Measurements from ENCODE around the gene GSK3A. TPM values are rescaled to one million over a fixed set of nuclear protein-coding genes. Genes with fewer than 3 reads are reported as not detected.

The GSK3A gene
- total RNA-seq, 2 donors from 2014 or later: 23.7 to 26.9 TPM

GRCh38 chr19:42246922-42247639 is 4.7 kb upstream of the GSK3A start:
- Histone ChIP-seq H3K36me3 (peaks cover 13% of the 10 kb centered on the region), H3K4me3 (no peak overlapping the region), H3K9me3 (no peaks in the 10 kb centered on the region), H3K27me3 (replicated peaks; ENCODE audit: insufficient read depth) (no peaks in the 10 kb centered on the region), H3K4me1 (ENCODE audit: control insufficient read depth in 1 of 2, low read depth in 2 of 2) (peaks cover 33 to 70% of the 10 kb centered on the region in 2 donors), H3K27ac (peak overlapping the region; percentile 61 to 95)
- ATAC-seq (ENCODE audit: insufficient number of reproducible peaks, low FRiP score, low read depth) (no peak), DNase-seq (ENCODE audit: low spot score) (no peak)
- TF ChIP-seq CTCF (IDR thresholded peaks at IDR 0.05): no peak

- Histone ChIP-seq H3K27me3 (replicated peaks; ENCODE audit: insufficient read depth) (no peaks in the 10 kb centered on the region), H3K4me3 (no peak overlapping the region), H3K9me3 (no peaks in the 10 kb centered on the region), H3K27ac (peak overlapping the region; percentile 61 to 95), H3K4me1 (ENCODE audit: control insufficient read depth in 1 of 2, low read depth in 2 of 2) (peaks cover 31 to 68% of the 10 kb centered on the region in 2 donors), H3K36me3 (peaks cover 13% of the 10 kb centered on the region)
- DNase-seq (ENCODE audit: low spot score) (peak; percentile 55), ATAC-seq (ENCODE audit: insufficient number of reproducible peaks, low FRiP score, low read depth) (no peak)
- TF ChIP-seq CTCF (IDR thresholded peaks at IDR 0.05): peak; percentile 60
These were observed 3.9 kb upstream of the GSK3A start for GRCh38 chr19:42246143-42246921.

GRCh38 chr19:42245231-42245630 is 2.8 kb upstream of the GSK3A start:
- TF ChIP-seq CTCF (IDR thresholded peaks at IDR 0.05): no peak
- Histone ChIP-seq H3K4me3 (peak overlapping the region; percentile 75), H3K9me3 (no peaks in the 10 kb centered on the region), H3K4me1 (ENCODE audit: control insufficient read depth in 1 of 2, low read depth in 2 of 2) (peaks cover 29 to 63% of the 10 kb centered on the region in 2 donors), H3K36me3 (peaks cover 13% of the 10 kb centered on the region), H3K27ac (peak overlapping the region; percentile 85 to 95), H3K27me3 (replicated peaks; ENCODE audit: insufficient read depth) (no peaks in the 10 kb centered on the region)
- ATAC-seq (ENCODE audit: insufficient number of reproducible peaks, low FRiP score, low read depth) (no peak), DNase-seq (ENCODE audit: low spot score) (no peak)

GRCh38 chr19:42244347-42245220 is 2.2 kb upstream of the GSK3A start:
- TF ChIP-seq CTCF (IDR thresholded peaks at IDR 0.05): peak; percentile 47
- Histone ChIP-seq H3K4me1 (ENCODE audit: control insufficient read depth in 1 of 2, low read depth in 2 of 2) (peaks cover 29 to 56% of the 10 kb centered on the region in 2 donors), H3K9me3 (no peaks in the 10 kb centered on the region), H3K27ac (peak overlapping the region; percentile 85 to 95), H3K36me3 (peaks cover 9% of the 10 kb centered on the region), H3K4me3 (peak overlapping the region; percentile 75), H3K27me3 (replicated peaks; ENCODE audit: insufficient read depth) (no peaks in the 10 kb centered on the region)
- peak; percentile 71 for DNase-seq (ENCODE audit: low spot score)
- no peak for ATAC-seq (ENCODE audit: insufficient number of reproducible peaks, low FRiP score, low read depth)

All from thoracic aorta (tissue), 2 donors.